GM12878 (cell line): Measurements from ENCODE around the gene ABR.

Source experiments
- EZH2 ChIP-seq: IDR thresholded peaks from 2 replicates; pipeline ENCODE4 v1.6.1; 2012; ENCODE audit warnings: low read depth, mild to moderate bottlenecking, control low read depth, inconsistent platforms, low read length, borderline replicate concordance; ENCODE audit not compliant: control insufficient read depth
- RAD21 ChIP-seq: IDR thresholded peaks from 2 replicates; pipeline ENCODE4 v1.6.1; 2011; ENCODE audit warnings: mild to moderate bottlenecking, low read depth, low read length, moderate library complexity; ENCODE audit not compliant: insufficient read depth
- SMAD5 ChIP-seq: IDR thresholded peaks from 2 replicates; pipeline ENCODE4 v1.6.1; 2016; ENCODE audit warnings: antibody characterized with exemption, low read depth
- USF1 ChIP-seq: IDR thresholded peaks from 2 replicates; pipeline ENCODE4 v1.6.1; 2011; ENCODE audit warnings: borderline replicate concordance, low read depth, mild to moderate bottlenecking, moderate library complexity, mixed read lengths, low read length; ENCODE audit not compliant: insufficient read depth; ENCODE audit errors: extremely low read length
- TF ChIP-seq, protein P1 (sequence below): IDR thresholded peaks from 2 replicates; pipeline ENCODE4 v1.6.1; 2012; ENCODE audit warnings: improper control_type of control experiment, low read depth, low read length; ENCODE audit not compliant: insufficient replicate concordance
- TF ChIP-seq, protein P2 (sequence below), 3 experiments: IDR thresholded peaks in 2 of 3; conservative IDR thresholded peaks in 1 of 3; 2 replicates each; pipeline ENCODE4 v1.5.1; 2011; ENCODE audit warnings: low read depth in 3 of 3, low read length in 3 of 3, mild to moderate bottlenecking in 3 of 3, control low read depth in 2 of 3, moderate library complexity in 2 of 3, inconsistent platforms in 1 of 3, mixed read lengths in 1 of 3; ENCODE audit not compliant: control insufficient read depth in 2 of 3, insufficient read depth in 1 of 3; ENCODE audit errors: extremely low read depth in 1 of 3

DNA sequence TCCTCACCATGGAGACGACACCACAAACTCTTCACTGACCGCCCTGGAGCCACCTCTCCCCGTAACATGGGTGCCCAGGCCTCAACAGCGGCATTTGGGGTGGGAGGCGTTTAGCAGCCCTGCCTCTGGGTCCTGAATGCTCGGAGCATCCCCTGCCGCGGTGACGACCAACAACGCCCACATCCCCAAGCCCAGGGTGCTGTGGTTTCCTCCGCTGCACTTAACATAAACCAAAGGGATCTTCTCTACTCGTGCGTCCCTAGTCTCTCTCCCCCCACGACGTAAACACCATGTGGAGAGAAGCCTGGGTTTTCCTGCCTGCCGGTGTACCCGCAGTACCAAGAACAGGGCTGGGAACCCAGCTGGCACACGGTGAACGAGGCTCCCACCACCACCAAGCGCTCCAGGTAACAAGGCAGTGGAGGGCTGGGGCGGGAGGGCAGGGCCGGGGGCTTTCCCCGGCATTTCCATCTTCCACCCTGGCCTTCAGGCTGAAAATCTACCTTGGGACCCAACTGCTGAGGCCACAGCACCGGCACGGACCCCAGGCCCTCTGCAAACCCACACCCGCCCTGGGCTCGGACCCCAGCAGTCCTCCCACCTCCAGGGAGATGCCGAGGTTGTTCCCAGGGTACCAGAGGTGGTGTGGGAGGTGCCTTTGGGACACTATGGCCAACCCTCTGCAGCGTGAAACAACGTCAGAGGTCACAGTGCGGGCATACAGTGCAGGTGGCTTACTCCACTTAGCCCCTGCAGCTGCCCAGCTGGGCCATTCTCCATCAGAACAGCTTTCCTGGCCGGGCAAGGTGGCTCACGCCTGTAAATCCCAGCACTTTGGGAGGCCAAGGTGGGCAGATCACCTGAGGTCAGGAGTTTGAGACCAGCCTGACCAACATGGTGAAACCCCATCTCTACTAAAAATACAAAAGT is 128.5 kb downstream of the ABR start:
- TF ChIP-seq, protein P1, sequence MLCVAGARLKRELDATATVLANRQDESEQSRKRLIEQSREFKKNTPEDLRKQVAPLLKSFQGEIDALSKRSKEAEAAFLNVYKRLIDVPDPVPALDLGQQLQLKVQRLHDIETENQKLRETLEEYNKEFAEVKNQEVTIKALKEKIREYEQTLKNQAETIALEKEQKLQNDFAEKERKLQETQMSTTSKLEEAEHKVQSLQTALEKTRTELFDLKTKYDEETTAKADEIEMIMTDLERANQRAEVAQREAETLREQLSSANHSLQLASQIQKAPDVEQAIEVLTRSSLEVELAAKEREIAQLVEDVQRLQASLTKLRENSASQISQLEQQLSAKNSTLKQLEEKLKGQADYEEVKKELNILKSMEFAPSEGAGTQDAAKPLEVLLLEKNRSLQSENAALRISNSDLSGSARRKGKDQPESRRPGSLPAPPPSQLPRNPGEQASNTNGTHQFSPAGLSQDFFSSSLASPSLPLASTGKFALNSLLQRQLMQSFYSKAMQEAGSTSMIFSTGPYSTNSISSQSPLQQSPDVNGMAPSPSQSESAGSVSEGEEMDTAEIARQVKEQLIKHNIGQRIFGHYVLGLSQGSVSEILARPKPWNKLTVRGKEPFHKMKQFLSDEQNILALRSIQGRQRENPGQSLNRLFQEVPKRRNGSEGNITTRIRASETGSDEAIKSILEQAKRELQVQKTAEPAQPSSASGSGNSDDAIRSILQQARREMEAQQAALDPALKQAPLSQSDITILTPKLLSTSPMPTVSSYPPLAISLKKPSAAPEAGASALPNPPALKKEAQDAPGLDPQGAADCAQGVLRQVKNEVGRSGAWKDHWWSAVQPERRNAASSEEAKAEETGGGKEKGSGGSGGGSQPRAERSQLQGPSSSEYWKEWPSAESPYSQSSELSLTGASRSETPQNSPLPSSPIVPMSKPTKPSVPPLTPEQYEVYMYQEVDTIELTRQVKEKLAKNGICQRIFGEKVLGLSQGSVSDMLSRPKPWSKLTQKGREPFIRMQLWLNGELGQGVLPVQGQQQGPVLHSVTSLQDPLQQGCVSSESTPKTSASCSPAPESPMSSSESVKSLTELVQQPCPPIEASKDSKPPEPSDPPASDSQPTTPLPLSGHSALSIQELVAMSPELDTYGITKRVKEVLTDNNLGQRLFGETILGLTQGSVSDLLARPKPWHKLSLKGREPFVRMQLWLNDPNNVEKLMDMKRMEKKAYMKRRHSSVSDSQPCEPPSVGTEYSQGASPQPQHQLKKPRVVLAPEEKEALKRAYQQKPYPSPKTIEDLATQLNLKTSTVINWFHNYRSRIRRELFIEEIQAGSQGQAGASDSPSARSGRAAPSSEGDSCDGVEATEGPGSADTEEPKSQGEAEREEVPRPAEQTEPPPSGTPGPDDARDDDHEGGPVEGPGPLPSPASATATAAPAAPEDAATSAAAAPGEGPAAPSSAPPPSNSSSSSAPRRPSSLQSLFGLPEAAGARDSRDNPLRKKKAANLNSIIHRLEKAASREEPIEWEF, result no peak
- TF ChIP-seq, protein P2, sequence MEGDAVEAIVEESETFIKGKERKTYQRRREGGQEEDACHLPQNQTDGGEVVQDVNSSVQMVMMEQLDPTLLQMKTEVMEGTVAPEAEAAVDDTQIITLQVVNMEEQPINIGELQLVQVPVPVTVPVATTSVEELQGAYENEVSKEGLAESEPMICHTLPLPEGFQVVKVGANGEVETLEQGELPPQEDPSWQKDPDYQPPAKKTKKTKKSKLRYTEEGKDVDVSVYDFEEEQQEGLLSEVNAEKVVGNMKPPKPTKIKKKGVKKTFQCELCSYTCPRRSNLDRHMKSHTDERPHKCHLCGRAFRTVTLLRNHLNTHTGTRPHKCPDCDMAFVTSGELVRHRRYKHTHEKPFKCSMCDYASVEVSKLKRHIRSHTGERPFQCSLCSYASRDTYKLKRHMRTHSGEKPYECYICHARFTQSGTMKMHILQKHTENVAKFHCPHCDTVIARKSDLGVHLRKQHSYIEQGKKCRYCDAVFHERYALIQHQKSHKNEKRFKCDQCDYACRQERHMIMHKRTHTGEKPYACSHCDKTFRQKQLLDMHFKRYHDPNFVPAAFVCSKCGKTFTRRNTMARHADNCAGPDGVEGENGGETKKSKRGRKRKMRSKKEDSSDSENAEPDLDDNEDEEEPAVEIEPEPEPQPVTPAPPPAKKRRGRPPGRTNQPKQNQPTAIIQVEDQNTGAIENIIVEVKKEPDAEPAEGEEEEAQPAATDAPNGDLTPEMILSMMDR (IDR thresholded peaks at IDR 0.05 in 2 of 3, conservative IDR thresholded peaks at IDR 0.05 in 1 of 3; ENCODE audit: control insufficient read depth in 2 of 3, extremely low read depth in 1 of 3, insufficient read depth in 1 of 3, low read depth in 3 of 3, low read length in 3 of 3), result no peak
- TF ChIP-seq RAD21 (no peak), EZH2 (no peak), USF1 (no peak), SMAD5 (no peak)
